NK-92 treated with Interleukin-12 subunit alpha and Interleukin-12 subunit beta, amount 100 ng/mL, for 24 hours (cell line): ENCODE results near the gene PPP1R15A.
"Not testable (repeated sequence)": the region's sequence is repeated elsewhere in the genome, so short reads cannot be mapped to it uniquely, and the experiment has no call there.

Source experiments
- DNase-seq: peaks from one replicate; lab custom pipeline; 2025; lab: John Stamatoyannopoulos, UW

Gene PPP1R15A

DNA sequence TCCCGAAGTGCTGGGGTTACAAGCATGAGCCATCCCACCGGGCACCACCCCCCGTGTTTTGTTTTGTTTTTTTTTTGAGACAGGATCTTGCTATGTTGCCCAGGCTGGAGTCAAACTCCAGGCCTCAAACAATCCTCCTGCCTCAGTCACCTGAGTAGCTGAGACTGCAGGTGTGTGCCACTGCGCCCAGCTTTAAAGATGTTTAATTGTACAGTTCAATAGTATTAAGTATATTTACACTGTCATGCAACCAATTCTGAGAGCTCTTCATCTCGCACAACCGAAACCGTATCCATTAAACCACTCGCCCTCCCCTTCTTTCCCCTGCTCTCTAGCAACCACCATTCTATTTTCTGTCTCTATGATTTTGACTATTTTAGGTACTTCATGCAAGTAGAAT, 43.5 kb downstream of the PPP1R15A start:
- no peak for DNase-seq

DNA sequence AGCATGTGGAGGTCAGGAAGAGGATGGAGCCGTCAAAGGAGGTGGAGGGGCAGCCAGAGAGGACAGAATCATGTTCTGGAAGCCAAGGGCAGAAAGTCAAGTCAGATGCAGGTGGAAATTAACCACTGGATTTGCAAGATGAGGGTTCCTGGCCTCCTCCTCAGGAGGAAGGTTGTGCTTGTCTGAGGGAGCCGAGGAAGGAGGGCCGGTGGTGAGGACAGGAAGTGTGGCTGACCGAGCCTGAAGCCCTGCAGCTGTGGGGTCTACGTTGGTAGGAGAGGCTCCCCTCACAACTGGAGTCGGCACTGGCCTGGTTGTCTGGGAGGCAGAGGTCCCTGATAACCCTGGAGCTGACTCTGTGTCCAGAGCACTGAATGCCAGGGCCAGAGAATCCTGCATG, 45.9 kb downstream of the PPP1R15A start:
- DNase-seq = no peak

DNA sequence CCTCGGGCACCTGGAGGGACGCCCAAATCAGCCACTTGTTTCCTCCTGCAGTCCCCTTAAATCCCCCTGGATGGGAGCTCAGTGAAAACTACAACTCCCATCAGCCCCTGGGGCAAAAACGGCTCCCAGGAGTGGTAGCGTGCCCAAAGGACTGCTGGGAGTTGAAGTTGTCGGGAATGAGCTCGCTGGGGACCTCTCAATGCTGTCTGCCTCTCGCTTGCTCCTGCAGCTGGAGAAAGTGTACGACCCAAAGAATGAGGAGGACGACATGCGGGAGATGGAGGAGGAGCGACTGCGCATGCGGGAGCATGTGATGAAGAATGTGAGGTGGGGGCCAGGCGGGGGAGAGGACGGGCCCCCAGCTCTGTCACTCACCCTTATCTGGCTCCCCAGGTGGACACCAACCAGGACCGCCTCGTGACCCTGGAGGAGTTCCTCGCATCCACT, 46.6 kb downstream of the PPP1R15A start:
- no peak for DNase-seq

DNA sequence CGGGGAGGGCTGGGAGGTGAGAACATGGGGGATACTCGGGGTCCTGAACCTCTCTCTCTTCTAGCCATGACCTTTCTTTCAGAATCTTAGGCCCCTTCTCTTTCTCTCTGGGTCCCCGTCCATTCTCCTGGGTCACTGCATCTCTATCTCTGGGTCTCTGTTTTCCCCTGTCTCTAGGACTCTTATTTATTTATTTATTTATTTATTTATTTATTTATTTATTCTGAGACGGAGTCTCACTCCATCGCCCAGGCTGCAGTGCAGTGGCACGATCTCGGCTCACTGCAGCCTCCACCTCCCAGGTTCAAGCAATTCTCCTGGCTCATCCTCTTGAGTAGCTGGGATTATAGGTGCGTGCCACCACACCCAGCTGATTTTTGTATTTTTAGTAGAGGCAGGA, 47.0 kb downstream of the PPP1R15A start:
- not testable (repeated sequence) for DNase-seq

DNA sequence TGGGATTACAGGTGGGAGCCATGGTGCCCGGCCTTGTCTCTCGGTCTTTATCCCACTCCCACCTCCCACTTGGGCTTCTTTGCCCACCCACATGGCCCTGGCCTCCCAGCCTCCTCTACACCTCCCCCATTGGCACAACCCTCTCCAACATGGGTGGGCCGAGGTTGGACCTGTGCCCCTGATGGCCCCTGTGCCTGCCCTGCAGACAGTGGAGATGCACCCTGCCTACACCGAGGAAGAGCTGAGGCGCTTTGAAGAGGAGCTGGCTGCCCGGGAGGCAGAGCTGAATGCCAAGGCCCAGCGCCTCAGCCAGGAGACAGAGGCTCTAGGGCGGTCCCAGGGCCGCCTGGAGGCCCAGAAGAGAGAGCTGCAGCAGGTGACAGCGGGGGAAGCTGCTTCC, 48.7 kb downstream of the PPP1R15A start:
- no peak for DNase-seq

DNA sequence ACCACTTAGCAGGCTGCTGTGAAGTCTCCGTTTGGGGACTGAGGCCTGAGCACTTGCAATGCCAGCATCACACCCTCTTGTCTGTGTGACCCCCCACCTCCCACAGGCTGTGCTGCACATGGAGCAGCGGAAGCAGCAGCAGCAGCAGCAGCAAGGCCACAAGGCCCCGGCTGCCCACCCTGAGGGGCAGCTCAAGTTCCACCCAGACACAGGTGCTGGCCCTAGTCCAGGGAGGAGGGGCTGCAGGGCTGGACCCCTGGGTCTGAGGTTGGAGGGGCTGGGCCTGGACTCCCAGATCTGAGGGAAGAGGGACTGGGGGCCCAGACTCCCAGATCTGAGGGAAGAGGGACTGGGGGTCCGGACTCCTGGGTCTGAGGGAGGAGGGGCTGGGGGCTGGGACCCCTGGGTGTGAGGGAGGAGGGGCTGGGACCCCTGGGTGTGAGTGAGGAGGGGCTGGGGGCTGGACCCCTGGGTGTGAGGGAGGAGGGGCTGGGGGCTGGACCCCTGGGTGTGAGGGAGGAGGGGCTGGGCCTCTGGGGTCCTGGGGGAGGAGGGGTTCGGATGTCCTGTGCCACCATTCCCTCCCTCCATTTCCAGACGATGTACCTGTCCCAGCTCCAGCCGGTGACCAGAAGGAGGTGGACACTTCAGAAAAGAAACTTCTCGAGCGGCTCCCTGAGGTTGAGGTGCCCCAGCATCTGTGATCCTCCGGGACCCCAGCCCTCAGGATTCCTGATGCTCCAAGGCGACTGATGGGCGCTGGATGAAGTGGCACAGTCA, 49.7 kb downstream of the PPP1R15A start:
- no peak for DNase-seq

DNA sequence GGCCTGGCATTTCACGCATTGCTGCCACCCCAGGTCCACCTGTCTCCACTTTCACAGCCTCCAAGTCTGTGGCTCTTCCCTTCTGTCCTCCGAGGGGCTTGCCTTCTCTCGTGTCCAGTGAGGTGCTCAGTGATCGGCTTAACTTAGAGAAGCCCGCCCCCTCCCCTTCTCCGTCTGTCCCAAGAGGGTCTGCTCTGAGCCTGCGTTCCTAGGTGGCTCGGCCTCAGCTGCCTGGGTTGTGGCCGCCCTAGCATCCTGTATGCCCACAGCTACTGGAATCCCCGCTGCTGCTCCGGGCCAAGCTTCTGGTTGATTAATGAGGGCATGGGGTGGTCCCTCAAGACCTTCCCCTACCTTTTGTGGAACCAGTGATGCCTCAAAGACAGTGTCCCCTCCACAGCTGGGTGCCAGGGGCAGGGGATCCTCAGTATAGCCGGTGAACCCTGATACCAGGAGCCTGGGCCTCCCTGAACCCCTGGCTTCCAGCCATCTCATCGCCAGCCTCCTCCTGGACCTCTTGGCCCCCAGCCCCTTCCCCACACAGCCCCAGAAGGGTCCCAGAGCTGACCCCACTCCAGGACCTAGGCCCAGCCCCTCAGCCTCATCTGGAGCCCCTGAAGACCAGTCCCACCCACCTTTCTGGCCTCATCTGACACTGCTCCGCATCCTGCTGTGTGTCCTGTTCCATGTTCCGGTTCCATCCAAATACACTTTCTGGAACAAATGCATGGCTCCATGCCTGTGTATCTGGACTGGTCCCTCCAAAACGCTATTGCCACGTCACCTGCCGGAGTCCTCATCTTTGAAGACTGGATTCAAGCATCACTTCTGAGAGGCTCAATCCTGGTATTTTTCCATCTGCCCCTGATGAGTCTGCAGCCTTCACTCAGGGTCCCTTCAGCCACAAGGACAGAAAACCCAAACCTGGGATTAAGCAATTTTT, 50.6 kb downstream of the PPP1R15A start:
- DNase-seq = no peak

DNA sequence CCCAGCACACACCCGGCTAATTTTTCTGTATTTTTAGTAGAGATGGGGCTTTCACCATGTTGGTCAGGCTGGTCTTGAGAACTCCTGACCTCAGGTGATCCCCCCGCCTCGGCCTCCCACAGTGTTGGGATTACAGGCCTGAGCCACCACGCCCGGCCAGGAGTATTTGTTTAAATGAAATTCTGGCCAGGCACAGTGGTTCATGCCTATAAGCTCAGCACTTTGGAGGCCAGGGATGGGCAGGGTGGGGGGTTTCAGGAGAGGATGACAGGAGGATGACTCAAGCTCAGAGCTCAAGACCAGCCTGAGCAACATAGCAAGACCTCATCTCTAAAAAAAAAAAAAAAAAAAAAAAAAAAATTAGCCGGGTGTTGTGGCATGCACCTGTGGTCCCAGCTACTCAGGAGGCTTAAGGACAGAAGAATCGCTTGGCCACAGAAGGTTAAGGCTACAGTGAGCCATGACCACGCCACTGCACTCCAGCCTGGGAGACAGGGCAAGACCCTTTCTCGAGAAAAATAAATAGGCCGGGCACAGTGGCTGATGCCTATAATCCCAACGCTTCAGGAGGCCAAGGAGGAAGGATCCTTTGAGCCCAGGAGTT, 53.1 kb downstream of the PPP1R15A start:
- no peak for DNase-seq
